RWPE2 (cell line): ENCODE results near the gene NPR1.
"Not testable (repeated sequence)": the region's sequence is repeated elsewhere in the genome, so short reads cannot be mapped to it uniquely, and the experiment has no call there.

ENCODE experiments used
- ATAC-seq: fragments of 200-7000 bp; cut with Tn5 transposase; 3 replicates; pipeline ENCODE4 v1.9.1; 2021; ENCODE audit warnings: low read depth
- DNase-seq: peaks from one replicate; pipeline ENCODE4 v3.0.0-alpha.2; 2020; ENCODE audit warnings: low spot score
- H3K27ac ChIP-seq: fragments of 450-650 bp; 2 replicates; pipeline ENCODE4 v1.5.1; 2017; ENCODE audit warnings: mild to moderate bottlenecking; ENCODE audit not compliant: poor library complexity, severe bottlenecking
- H3K27me3 ChIP-seq: fragments of 250-450 bp; sonication (Bioruptor Pico); 2 replicates; pipeline ENCODE4 v1.5.1; 2021; ENCODE audit warnings: mild to moderate bottlenecking, moderate library complexity; ENCODE audit not compliant: insufficient read depth, poor library complexity, severe bottlenecking
- H3K36me3 ChIP-seq: fragments of 250-450 bp; sonication (Bioruptor Pico); 2 replicates; pipeline ENCODE4 v1.5.1; 2020; ENCODE audit warnings: low read depth, mild to moderate bottlenecking, moderate library complexity
- H3K4me1 ChIP-seq: fragments of 250-450 bp; sonication (Bioruptor Pico); 2 replicates; pipeline ENCODE4 v1.5.1; 2021; ENCODE audit warnings: mild to moderate bottlenecking, moderate library complexity; ENCODE audit not compliant: insufficient read depth, poor library complexity, severe bottlenecking
- H3K4me3 ChIP-seq: fragments of 250-450 bp; sonication (Bioruptor Pico); 2 replicates; pipeline ENCODE4 v1.5.1; 2021; ENCODE audit warnings: mild to moderate bottlenecking, moderate library complexity; ENCODE audit not compliant: severe bottlenecking
- H3K9me3 ChIP-seq: fragments of 250-450 bp; sonication (Bioruptor Pico); 2 replicates; pipeline ENCODE4 v1.5.1; 2021; ENCODE audit warnings: mild to moderate bottlenecking, moderate library complexity; ENCODE audit not compliant: severe bottlenecking
- TF ChIP-seq, protein P1 (sequence below): fragments of 450-650 bp; IDR thresholded peaks from one replicate; pipeline ENCODE4 v1.5.1; 2017; ENCODE audit warnings: mild to moderate bottlenecking, moderate library complexity; ENCODE audit not compliant: poor library complexity, severe bottlenecking

The NPR1 gene

GRCh38 chr1:153659656-153660055 lies 18.8 kb upstream of the NPR1 start:
- Histone ChIP-seq H3K9me3 (no peaks in the 10 kb centered on the region), H3K36me3 (peaks cover 52% of the 10 kb centered on the region), H3K27ac (peak overlapping the region; percentile 55), H3K4me3 (no peak overlapping the region), H3K27me3 (no peaks in the 10 kb centered on the region), H3K4me1 (no peaks in the 10 kb centered on the region)
- no peak for ATAC-seq
- no peak for DNase-seq
- TF ChIP-seq, protein P1, sequence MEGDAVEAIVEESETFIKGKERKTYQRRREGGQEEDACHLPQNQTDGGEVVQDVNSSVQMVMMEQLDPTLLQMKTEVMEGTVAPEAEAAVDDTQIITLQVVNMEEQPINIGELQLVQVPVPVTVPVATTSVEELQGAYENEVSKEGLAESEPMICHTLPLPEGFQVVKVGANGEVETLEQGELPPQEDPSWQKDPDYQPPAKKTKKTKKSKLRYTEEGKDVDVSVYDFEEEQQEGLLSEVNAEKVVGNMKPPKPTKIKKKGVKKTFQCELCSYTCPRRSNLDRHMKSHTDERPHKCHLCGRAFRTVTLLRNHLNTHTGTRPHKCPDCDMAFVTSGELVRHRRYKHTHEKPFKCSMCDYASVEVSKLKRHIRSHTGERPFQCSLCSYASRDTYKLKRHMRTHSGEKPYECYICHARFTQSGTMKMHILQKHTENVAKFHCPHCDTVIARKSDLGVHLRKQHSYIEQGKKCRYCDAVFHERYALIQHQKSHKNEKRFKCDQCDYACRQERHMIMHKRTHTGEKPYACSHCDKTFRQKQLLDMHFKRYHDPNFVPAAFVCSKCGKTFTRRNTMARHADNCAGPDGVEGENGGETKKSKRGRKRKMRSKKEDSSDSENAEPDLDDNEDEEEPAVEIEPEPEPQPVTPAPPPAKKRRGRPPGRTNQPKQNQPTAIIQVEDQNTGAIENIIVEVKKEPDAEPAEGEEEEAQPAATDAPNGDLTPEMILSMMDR, result no peak

DNA sequence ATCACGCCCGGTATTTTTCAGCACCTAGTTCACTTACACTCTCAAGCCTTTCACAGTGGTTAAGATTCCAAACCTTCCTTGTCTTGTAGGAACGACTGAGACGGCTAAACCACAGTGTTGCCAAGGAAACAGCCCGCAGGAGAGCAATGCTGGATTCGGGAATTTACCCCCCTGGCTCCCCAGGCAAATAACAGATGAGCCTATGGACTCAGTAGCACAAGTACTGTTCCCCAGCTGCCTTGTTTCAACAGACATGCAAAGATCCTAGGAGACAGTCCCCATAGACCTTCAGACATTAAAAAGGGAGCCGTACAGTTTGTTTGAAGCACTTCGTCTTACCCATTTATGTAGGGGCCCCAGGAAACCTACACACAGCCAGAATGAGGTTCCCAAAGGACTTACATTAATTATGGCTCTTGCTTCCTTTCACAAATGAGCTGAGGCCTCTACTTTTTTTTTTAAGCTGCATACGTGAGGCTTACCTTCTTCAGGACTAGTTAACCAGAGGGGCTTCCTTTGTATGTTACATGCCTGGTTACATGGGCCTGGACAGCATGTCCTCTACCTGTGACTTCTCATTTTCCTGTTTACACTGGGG lies 17.3 kb upstream of the NPR1 start:
- TF ChIP-seq, protein P1, result no peak
- peaks cover 67% of the 10 kb centered on the region for H3K36me3 ChIP-seq
- DNase-seq (no peak), ATAC-seq (no peak)
- H3K4me3 ChIP-seq, result no peak overlapping the region
- no peaks in the 10 kb centered on the region for H3K4me1 ChIP-seq
- H3K27ac ChIP-seq, result no peak overlapping the region
- no peaks in the 10 kb centered on the region for H3K27me3 ChIP-seq
- H3K9me3 ChIP-seq, result no peaks in the 10 kb centered on the region

- Histone ChIP-seq H3K27me3 (no peaks in the 10 kb centered on the region), H3K4me3 (no peak overlapping the region), H3K9me3 (no peaks in the 10 kb centered on the region), H3K4me1 (no peaks in the 10 kb centered on the region), H3K27ac (no peak overlapping the region), H3K36me3 (peaks cover 78% of the 10 kb centered on the region)
- DNase-seq, result no peak
- no peak for ATAC-seq
- TF ChIP-seq, protein P1, result no peak
These were observed 16.2 kb upstream of the NPR1 start for GRCh38 chr1:153662269-153662668.

GRCh38 chr1:153663211-153663610 lies 15.3 kb upstream of the NPR1 start:
- TF ChIP-seq, protein P1, result no peak
- no peaks in the 10 kb centered on the region for H3K4me1 ChIP-seq
- DNase-seq, result no peak
- no peak for ATAC-seq
- H3K27ac ChIP-seq, result no peak overlapping the region
- no peak overlapping the region for H3K4me3 ChIP-seq
- H3K9me3 ChIP-seq, result no peaks in the 10 kb centered on the region
- H3K27me3 ChIP-seq, result no peaks in the 10 kb centered on the region
- peaks cover 87% of the 10 kb centered on the region for H3K36me3 ChIP-seq

- no peaks in the 10 kb centered on the region for H3K4me1 ChIP-seq
- H3K36me3 ChIP-seq, result peaks cover 78% of the 10 kb centered on the region
- H3K27me3 ChIP-seq, result no peaks in the 10 kb centered on the region
- TF ChIP-seq, protein P1, result no peak
- H3K4me3 ChIP-seq, result no peak overlapping the region
- H3K27ac ChIP-seq, result no peak overlapping the region
- no peaks in the 10 kb centered on the region for H3K9me3 ChIP-seq
- DNase-seq (no peak), ATAC-seq (no peak)
These were observed 11.0 kb upstream of the NPR1 start for GRCh38 chr1:153667439-153667838.

GRCh38 chr1:153668672-153669071 lies 9.8 kb upstream of the NPR1 start:
- not testable (repeated sequence) for DNase-seq, H3K4me3 ChIP-seq, H3K4me1 ChIP-seq, ATAC-seq, H3K27me3 ChIP-seq, H3K27ac ChIP-seq, H3K9me3 ChIP-seq
- peaks cover 65% of the 10 kb centered on the region for H3K36me3 ChIP-seq
